GM21723 (cell line): ENCODE data around the gene ANKS1B.
"Not testable (repeated sequence)": the region's sequence is repeated elsewhere in the genome, so short reads cannot be mapped to it uniquely, and the experiment has no call there.

ENCODE experiments used
- ATAC-seq: cut with Tn5 transposase; IDR thresholded peaks from one replicate; pipeline ENCODE4 v1.9.1; 2021; ENCODE audit warnings: mild to moderate bottlenecking, moderate library complexity; ENCODE audit not compliant: unreplicated experiment

Gene ANKS1B

DNA sequence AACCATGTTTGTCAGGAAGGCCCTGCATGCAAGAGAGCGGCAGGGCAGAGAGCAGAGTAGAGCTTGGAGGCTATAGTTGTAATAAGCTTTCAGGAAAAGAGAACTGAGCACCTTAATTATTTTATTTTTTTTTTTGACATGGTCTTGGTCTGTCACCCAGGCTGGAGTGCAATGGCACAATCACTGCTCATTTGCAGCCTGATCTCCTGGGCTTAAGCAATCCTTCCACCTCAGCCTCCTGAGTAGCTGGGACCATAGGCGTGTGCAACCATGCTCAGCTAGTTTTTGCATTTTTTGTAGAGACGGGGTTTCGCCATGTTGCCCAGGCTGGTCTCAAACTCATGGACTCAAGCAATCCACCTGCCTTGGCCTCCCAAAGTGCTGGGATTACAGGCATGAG, 950.5 kb downstream of the ANKS1B start:
- not testable (repeated sequence) for ATAC-seq

GRCh38 chr12:99029511-99030271, 955.0 kb downstream of the ANKS1B start:
- no peak for ATAC-seq

GRCh38 chr12:99027461-99027860, 957.3 kb downstream of the ANKS1B start:
- ATAC-seq = no peak

DNA sequence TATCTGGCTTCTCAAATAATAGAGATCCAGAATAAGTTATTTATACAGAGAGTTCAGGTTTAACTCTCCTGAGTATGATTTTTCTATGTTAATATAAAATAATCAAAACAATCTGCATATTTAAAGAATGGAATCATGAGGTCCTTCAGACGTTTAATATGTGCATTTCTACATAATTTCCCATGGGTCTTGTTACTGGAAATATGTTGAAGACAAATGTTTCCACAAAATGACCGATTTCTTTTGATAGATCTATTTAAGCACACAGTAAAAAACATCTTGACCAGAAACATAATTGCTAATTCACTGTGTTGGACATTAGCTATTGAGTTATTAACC, 957.7 kb downstream of the ANKS1B start:
- ATAC-seq = no peak

DNA sequence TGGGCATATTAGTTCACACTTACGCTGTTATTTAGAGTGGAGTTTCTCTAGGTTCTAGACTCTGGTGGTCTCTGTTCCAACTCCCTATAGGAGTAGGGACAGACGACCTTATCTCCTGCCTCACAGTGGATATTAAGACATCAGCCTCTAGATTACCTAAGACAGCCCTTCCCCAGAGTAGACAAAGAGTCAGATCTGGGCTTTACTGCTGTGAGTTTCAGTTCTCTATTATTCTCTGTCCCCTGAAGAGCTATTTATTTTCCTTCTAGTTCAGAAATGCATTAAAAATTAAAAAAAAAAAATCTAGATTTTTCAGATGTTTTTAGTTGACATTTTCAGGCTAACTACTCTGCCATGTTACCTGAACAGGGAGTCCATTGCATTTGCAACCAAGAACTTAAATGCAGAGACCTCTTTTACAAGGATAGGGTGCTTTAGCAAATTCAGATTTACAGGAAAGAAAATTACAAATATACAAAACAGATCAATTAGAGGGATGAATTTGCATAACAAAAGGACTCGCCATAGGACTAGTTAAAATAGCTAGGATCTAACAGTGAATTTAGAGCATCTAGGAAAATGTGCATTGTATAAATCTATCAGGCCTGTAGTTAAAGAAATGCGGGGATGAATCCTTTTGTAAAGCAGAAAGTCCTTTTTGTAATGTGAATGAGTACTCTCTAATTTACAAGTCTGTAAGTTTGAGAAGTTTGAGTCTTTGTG, 958.2 kb downstream of the ANKS1B start:
- ATAC-seq = no peak

DNA sequence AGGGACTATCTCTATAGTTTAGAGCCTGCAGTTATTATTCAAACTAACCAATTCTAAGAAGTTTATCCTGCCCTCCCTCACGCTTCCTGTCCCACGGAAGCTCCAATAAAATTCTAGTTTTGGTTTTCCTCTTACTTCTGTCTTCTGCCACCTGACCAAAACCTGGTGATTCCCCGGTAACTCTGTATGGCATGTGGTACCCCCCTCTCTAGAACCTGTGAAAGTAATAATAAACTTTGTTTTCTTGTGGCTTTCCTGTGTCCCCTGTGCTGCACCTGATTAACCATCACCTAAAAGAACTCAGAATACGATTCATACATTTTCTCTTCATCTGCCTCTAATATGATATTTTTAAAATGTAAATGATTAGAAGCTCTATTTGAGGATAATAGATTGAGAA, 959.9 kb downstream of the ANKS1B start:
- ATAC-seq = no peak

DNA sequence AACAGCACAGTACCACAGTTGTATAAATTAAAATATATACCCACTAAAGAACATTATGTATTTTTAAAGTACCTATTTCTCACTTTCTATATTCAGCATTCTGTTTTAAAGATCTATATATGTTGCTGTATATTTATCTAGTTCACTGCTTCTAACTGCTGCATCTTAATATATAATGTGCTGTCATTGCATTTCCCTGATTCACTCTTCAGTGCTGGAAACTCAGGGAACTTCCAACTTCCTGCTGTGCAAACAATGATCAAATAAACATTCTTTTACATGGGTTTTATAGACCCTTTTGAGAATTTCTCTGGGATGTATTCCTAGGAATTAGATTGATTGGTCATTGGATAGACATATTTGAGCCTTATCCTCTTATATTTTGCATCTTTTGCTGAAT, 960.5 kb downstream of the ANKS1B start:
- ATAC-seq = no peak

DNA sequence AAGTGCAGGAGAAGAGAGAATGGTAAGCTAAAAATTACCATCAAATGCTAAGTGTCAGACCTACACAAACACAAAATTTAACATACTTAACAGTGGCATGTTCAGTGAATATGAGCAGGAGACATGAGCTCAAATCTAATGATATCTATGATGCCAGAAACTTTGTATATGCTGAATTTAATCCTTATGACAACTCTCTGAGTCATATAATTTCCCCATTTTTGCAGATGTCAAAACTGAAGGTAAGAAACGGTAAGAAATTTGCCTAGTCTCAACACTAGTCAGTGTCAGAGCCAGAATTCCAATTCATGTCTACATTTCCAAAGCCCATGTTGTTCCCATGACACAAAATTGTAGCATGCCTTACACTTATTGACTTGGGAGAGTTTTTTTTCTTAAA, 963.9 kb downstream of the ANKS1B start:
- no peak for ATAC-seq

DNA sequence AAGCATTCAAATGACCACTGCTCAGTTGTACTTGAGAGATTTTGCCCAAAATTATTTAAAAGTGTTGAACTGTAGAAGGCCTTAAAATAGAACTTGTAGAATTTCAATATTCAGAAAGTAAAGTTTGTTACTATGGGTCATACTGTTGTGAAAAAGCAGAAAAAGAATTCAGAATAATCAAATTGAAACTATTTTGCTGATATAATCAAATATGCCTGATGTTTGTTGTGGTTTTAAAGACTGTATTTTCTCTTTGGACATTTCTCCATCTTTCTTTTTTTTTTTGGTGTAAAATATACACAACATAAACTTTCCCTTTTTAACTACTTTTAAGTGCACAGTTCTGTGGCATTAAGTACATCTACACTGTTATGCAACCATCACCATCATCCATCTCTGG, 964.9 kb downstream of the ANKS1B start:
- ATAC-seq = no peak

DNA sequence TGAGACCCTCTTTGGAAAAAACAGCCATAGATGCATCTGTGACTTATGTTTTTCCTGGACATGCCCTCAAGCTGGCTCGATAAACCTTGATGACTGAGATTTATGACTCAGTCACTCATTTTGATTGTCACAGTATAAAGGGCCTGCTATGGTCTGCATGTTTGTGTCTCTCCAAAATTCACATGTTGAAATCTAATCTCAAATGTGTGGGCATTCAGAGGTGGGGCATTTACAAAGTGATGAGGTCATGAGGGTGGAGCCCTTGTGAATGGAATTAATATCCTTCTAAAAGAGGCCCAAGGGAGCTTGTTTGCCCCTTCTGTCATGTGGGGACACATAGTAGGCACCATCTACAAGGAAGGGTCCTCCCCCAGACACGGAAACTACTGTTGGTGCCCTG, 966.8 kb downstream of the ANKS1B start:
- no peak for ATAC-seq

DNA sequence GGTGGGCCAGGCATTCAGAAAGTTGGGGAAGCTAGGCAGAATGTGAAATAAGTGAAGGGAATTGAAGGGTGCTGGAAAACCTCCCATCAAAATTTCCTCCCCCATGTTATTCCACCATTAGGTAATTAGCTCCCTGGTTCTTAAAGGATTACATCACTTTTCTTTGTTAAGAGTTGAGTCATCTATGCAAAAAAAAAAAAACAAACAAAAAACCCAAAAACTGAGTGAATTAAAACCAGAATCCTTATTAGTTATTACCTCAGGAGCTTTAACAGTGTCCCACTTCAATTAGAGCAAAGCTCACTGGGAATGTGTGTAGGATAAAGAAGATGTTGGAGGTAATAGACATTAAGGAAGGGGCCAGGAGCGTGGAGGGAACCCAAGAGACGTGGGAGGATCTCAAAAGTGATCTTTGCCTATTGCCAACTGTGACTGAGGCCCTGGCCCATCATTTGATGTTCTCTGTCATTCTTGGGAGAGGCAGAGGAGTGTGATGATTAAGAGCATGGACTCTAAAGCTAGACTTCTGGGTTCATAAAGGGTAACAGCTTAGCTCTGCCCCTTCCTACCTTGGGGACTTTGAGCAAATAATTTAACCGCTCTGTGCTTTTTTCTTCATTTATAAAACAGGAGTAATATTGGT, 975.0 kb downstream of the ANKS1B start:
- no peak for ATAC-seq

DNA sequence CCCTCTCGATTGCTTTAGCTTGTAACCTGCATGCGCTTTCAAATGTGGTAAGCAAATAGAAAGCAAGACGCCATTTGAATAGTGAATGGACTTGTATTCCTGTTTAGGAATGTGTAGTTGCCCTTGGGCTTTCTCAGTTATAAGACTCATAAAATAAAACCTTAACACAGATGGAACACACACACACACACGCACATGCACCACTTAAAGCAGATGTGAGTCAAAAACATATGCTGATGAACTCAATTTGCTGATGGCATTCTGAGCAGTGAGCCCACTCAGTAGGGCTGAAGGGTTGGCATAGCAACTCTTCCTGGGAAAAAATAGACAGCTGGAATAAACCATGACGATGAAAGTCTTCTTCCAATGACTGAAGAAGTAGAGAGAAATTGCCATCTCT, 979.1 kb downstream of the ANKS1B start:
- ATAC-seq = no peak

- no peak for ATAC-seq
Measured at GRCh38 chr12:99004799-99005466, 979.8 kb downstream of the ANKS1B start.

GRCh38 chr12:99002731-99003130, 982.0 kb downstream of the ANKS1B start:
- no peak for ATAC-seq

GRCh38 chr12:99002156-99002555, 982.6 kb downstream of the ANKS1B start:
- ATAC-seq = no peak

DNA sequence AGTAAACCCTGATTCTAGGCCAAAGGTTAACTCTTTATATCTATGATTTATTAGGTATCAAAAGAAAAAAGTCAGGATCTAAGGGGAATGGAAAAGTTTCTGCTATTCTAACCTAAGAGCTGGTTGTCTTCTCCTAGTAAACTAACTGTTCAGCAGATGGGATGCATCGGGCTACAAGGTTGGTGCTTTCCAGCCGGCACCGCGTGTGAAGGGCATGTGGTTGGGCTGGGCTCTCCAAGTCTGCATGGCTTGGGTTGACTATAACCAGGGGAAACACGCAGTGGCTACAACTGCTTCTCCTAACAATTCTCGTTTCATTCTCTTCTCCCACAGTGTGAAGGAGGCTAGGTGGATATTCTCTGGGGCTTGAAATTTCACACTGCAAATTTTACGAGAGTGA, 985.2 kb downstream of the ANKS1B start:
- ATAC-seq = no peak

DNA sequence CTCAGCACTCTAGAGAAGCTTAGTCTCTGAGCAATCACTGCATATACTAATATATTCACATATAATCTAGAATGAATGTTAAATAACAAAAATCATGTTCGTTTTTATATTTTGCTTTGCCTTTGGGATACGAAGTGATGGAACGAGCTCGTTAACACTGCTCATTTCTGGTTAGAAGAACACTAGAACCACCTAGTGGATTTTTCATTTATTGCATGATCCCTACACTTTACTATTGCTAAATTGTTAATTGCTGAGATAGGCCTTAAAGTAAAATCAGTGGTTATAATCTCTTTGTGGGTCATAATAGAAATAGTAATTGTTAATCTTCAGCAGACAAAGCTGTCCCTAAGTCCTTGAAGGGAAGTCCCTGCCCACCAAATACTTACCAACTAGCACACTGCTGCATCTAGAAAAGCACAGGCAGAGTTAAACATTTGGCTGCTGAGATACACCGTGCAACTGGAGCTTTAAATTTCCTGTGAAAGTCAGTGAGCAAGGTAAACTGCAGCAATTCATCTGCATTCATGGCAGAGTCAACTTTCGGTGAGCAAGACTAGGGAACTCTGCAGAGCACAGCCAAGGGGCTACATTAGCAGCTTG, 985.9 kb downstream of the ANKS1B start:
- peak; percentile 84 for ATAC-seq

DNA sequence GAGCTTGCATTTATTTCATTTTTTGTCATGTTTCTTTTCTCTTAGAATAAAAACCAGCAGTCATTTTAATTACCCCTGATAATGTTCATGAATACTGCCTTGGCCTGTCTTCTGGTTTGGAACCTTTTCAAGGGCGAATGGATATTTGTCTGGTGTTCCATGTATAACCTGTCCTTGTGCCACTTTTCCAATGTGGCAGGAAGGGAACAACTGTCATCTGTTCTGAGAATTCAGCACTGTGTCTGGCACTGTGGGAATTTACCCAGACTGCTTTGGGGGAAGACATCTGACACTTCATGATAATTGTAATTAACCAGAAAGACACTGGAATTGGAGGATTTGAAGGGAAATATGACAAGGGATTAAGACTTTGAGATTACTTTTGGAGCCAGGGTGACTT, 986.8 kb downstream of the ANKS1B start:
- no peak for ATAC-seq

GRCh38 chr12:98990648-98991047, 994.1 kb downstream of the ANKS1B start:
- ATAC-seq = no peak

DNA sequence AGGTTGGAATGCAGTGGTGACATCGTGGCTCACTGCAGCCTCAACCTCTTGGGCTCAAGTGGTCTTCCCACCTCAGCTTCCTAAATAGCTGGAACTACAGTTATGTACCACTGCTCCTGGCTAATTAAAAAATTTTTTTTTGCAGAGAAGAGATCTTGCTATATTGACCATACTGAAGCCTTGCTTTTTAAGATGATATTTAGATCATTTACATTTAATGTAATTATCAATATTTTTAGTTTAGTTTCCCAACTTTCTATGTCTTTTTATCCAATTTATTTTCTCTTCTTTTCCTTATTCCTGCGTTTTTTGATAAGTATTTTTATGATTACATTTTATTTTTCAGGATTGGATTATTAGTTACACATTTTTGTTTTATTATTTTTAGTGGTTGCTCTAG, 999.6 kb downstream of the ANKS1B start:
- ATAC-seq = no peak

DNA sequence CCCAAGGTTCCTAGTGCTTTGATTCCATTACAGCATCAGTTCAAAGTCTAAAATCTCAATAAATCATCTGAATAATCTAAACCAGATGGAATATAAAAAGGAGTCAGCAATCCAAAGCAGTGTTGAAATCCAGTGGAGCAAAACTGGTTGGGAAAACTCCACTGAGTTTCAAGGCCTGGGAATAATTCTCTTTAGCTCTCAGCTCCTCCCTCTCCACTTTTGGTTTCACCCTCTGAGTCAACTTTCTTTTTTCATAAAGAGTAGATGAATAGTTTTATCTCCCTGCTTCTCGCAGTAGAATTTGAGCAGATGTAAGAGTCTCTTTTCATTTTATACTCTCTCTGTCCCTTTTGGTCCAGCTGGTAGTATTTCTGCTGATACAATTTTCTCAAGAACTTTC, 1001.1 kb downstream of the ANKS1B start:
- ATAC-seq = no peak
